ENCODE data around the gene KRT84. TPM values are rescaled to one million over a fixed set of nuclear protein-coding genes. Genes with fewer than 3 reads are reported as not detected.

The KRT84 gene
- total and polyA plus RNA-seq, 2 of the 4 experiments (the other 2 are of a cell fraction) = not detected

DNA sequence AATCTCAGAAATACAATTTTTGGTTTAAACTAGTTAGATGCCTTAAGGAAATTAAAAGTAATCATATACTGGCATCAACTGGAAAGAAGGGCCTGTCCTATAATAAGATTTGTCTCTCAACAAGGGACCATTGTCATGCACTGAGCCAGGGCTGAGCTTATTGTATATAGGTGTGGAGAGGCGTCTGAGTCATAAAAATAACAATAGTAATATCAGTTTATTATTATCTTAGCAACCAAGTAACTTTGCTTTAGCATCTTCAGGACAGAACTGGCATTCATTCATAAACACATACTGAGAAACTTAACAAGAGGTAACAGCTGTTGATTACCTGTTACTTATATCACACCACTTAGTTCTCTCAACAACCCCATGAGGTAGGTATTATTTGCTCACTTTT lies 41.6 kb upstream of the KRT84 start:
- no TSS peak for BruUV-seq (replicated peaks)
- no peaks in the 10 kb centered on the region for H4K20me1 ChIP-seq (ENCODE audit: insufficient read depth, low read length)

More for the DNA sequence above, 41.6 kb upstream of the KRT84 start:
- no peak overlapping the region for H3K18ac ChIP-seq (ENCODE audit: low read depth, low read length)
- no peak overlapping the region for H3K14ac ChIP-seq (replicated peaks; ENCODE audit: low read depth, low read length)
- H4K8ac ChIP-seq (ENCODE audit: low read depth in 2 of 2, low read length in 2 of 2) = no peak overlapping the region
- dilution Hi-C loops (cut with HindIII; ENCODE audit: low sequenced_read_pairs, unreplicated experiment) (no loop called here), intact Hi-C loops (cut with micrococcal nuclease) (no loop called here), in situ Hi-C loops (cut with MboI; ENCODE audit: low sequenced_read_pairs) (no loop called here)
- no peaks in the 10 kb centered on the region for H3K4me1 ChIP-seq (ENCODE audit: control insufficient read depth, insufficient read depth, low read length)
- ATAC-seq (ENCODE audit: low read depth) (no peak), DNase-seq (no peak)
- WGBS, 2 experiments (ENCODE audit: extremely low coverage in 2 of 2, insufficient read length in 1 of 2) = no CpG with 5 or more reads among the region's 1 CpG
- no peaks in the 10 kb centered on the region for H3K9me1 ChIP-seq (ENCODE audit: insufficient read depth, low read length)
- H3K36me3 ChIP-seq (ENCODE audit: control insufficient read depth, insufficient read depth, low read length) = no peaks in the 10 kb centered on the region
- no peak overlapping the region for H4K91ac ChIP-seq (ENCODE audit: insufficient read depth, low read depth, low read length)
- no peak for TF ChIP-seq RFX5 (IDR thresholded peaks at IDR 0.05; ENCODE audit: low read depth, low read length)
- no peak for TF ChIP-seq CHD1 (IDR thresholded peaks at IDR 0.05; ENCODE audit: low read depth, low read length)
- no peak for TF ChIP-seq MXI1 (IDR thresholded peaks at IDR 0.05; ENCODE audit: borderline replicate concordance, low read depth, low read length)
- no peak for TF ChIP-seq BHLHE40 (IDR thresholded peaks at IDR 0.05; ENCODE audit: low read depth, low read length)
- no peak for TF ChIP-seq SMC3 (IDR thresholded peaks at IDR 0.05; ENCODE audit: low read depth, low read length)
- TF ChIP-seq NFE2L2 (IDR thresholded peaks at IDR 0.05; ENCODE audit: low read depth, low read length) = no peak
- TF ChIP-seq RAD21 (IDR thresholded peaks at IDR 0.05; ENCODE audit: low read length) = no peak
- POLR2A ChIA-PET (ENCODE audit: unreplicated experiment) = no interaction called here
- no peak overlapping the region for H4K5ac ChIP-seq (ENCODE audit: low read depth, low read length)
- CTCF ChIA-PET = no interaction called here
- H2AK9ac ChIP-seq (replicated peaks; ENCODE audit: low read depth, low read length, poor library complexity) = no peak overlapping the region
- no peaks in the 10 kb centered on the region for H3K9me3 ChIP-seq (ENCODE audit: control insufficient read depth, insufficient read depth, low read length)
- no peak overlapping the region for H3K9ac ChIP-seq (ENCODE audit: low read depth, low read length)
- no peak overlapping the region for H3K56ac ChIP-seq (ENCODE audit: extremely low read depth, insufficient read depth, low read length)
- H3K27me3 ChIP-seq (ENCODE audit: control insufficient read depth, insufficient read depth, low read length) = peaks cover 75% of the 10 kb centered on the region
- H2BK20ac ChIP-seq (ENCODE audit: low read depth, low read length) = no peak overlapping the region
- H3K23ac ChIP-seq (ENCODE audit: low read depth, low read length) = no peak overlapping the region
- no peak overlapping the region for H2AFZ ChIP-seq (replicated peaks; ENCODE audit: low read length, poor library complexity)
- no peaks in the 10 kb centered on the region for H3K79me1 ChIP-seq (ENCODE audit: low read depth in 1 of 2, low read length in 2 of 2)
- no peak overlapping the region for H2BK15ac ChIP-seq (ENCODE audit: low read depth, low read length)
- no peak overlapping the region for H2BK5ac ChIP-seq (ENCODE audit: low read depth, low read length, poor library complexity, severe bottlenecking)
- H3K4ac ChIP-seq (ENCODE audit: low read depth, low read length) = no peak overlapping the region
- no peak overlapping the region for H3K27ac ChIP-seq (ENCODE audit: insufficient read depth, low read length)
- no peak overlapping the region for H2BK120ac ChIP-seq (ENCODE audit: low read depth, low read length)
- no peak overlapping the region for H3K4me3 ChIP-seq (ENCODE audit: insufficient read depth, low read depth, low read length)
- H2AK5ac ChIP-seq (ENCODE audit: low read depth, low read length) = no peak overlapping the region
- no peak overlapping the region for H3K4me2 ChIP-seq (ENCODE audit: low read depth, low read length)
